HG03432 (cell line): ENCODE data around the gene NME2.
A peak's percentile ranks its signal among the peaks of the same experiment; 100 is the strongest.
"Not testable (repeated sequence)": the region's sequence is repeated elsewhere in the genome, so short reads cannot be mapped to it uniquely, and the experiment has no call there.

ENCODE experiments used
- ATAC-seq: cut with Tn5 transposase; IDR thresholded peaks from one replicate; pipeline ENCODE4 v1.9.1; 2021; ENCODE audit warnings: mild to moderate bottlenecking, moderate library complexity; ENCODE audit not compliant: unreplicated experiment

Gene NME2

GRCh38 chr17:51166198-51166986 is at the start of gene NME2:
TSS of gene NME2 (plus strand) at chr17:51166411. CDS start at chr17:51166831, 420 bp downstream.
- ATAC-seq, result peak; percentile 93

GRCh38 chr17:51118330-51119195 is 47.6 kb upstream of the NME2 start:
- ATAC-seq, result no peak

GRCh38 chr17:51119415-51120356 is 46.5 kb upstream of the NME2 start:
- peak; percentile 31 for ATAC-seq

- peak; percentile 47 for ATAC-seq
Observed at GRCh38 chr17:51120357-51120738, 45.9 kb upstream of the NME2 start.

- peak; percentile 76 for ATAC-seq
Observed at GRCh38 chr17:51120739-51121619, 45.2 kb upstream of the NME2 start, which contains the start of gene SPAG9. TSS of gene SPAG9 (minus strand) at chr17:51120868. CDS start at chr17:51120656, 212 bp downstream.

GRCh38 chr17:51121620-51122472 is 44.4 kb upstream of the NME2 start:
- ATAC-seq, result peak; percentile 38

- ATAC-seq, result not testable (repeated sequence)
Observed at GRCh38 chr17:51122473-51123115, 43.6 kb upstream of the NME2 start.

- ATAC-seq, result no peak
Observed at GRCh38 chr17:51124640-51125503, 41.3 kb upstream of the NME2 start.

GRCh38 chr17:51128076-51128475 is 38.1 kb upstream of the NME2 start:
- no peak for ATAC-seq

GRCh38 chr17:51132964-51133319 is 33.3 kb upstream of the NME2 start:
- ATAC-seq, result peak; percentile 75

- no peak for ATAC-seq
Observed at GRCh38 chr17:51133365-51133764, 32.8 kb upstream of the NME2 start.

GRCh38 chr17:51135956-51136355 is 30.3 kb upstream of the NME2 start:
- ATAC-seq, result no peak

- ATAC-seq, result no peak
Observed at GRCh38 chr17:51142597-51142996, 23.6 kb upstream of the NME2 start.

- no peak for ATAC-seq
Observed at GRCh38 chr17:51144266-51145022, 21.8 kb upstream of the NME2 start.

GRCh38 chr17:51147650-51148049 is 18.6 kb upstream of the NME2 start:
- peak; percentile 62 for ATAC-seq

- no peak for ATAC-seq
Observed at GRCh38 chr17:51149163-51149562, 17.0 kb upstream of the NME2 start.

- no peak for ATAC-seq
Observed at GRCh38 chr17:51150932-51151331, 15.3 kb upstream of the NME2 start.
